ENCODE data around the gene EIF3I. TPM values are rescaled to one million over a fixed set of nuclear protein-coding genes. Genes with fewer than 3 reads are reported as not detected.
A peak's percentile ranks its signal among the peaks of the same experiment; 100 is the strongest.

Gene EIF3I
- total RNA-seq, 2 experiments from 2014 or later: 382 to 391 TPM

GRCh38 chr1:32276032-32276782, 54.0 kb downstream of the EIF3I start:
- CTCF ChIA-PET: interaction anchor here (0.6 kb wide), 1 partner anchor 142 kb away, joined by 3 read pairs; no protein-coding TSS in a partner anchor
- H3K27ac Mint-ChIP-seq: peak overlapping the region; percentile 51
- H3K9me3 Mint-ChIP-seq: no peaks in the 10 kb centered on the region
- intact Hi-C loops (cut with micrococcal nuclease): no loop called here
- H3K36me3 Mint-ChIP-seq (ENCODE audit: low read depth): peaks cover 36% of the 10 kb centered on the region
- H3K4me1 Mint-ChIP-seq (ENCODE audit: low read depth): peaks cover 51% of the 10 kb centered on the region
- no peak for DNase-seq
- no peak overlapping the region for H3K4me3 Mint-ChIP-seq
- no peaks in the 10 kb centered on the region for H3K27me3 Mint-ChIP-seq (ENCODE audit: low read depth)

Other genes starting within 250 kb of the EIF3I start
- gene KHDRBS1, start 208.5 kb upstream of the EIF3I start, total RNA-seq: 100 to 1,000 TPM; 189 to 198 TPM
- gene TMEM39B, start 149.5 kb upstream of the EIF3I start, total RNA-seq: 10 to 100 TPM; 17.2 to 17.6 TPM
- gene KPNA6, start 114.4 kb upstream of the EIF3I start, total RNA-seq: 10 to 100 TPM; 74.5 to 75.0 TPM
- gene TXLNA, start 42.7 kb upstream of the EIF3I start, total RNA-seq: 10 to 100 TPM; 84.3 to 86.2 TPM
- 10 to 100 TPM; 13.1 to 14.8 TPM for gene CCDC28B, start 21.8 kb upstream of the EIF3I start, total RNA-seq
- 1 to 10 TPM; 4.8 to 5.9 TPM for gene IQCC, start 16.7 kb upstream of the EIF3I start, total RNA-seq
- gene DCDC2B, start 13.3 kb upstream of the EIF3I start, total RNA-seq: not detected
- 1 to 10 TPM; 5.1 to 6.4 TPM for gene TMEM234, start 54 bp upstream of the EIF3I start, total RNA-seq
- under 1 TPM; 0.38 to 0.42 TPM for gene FAM167B, start 24.8 kb downstream of the EIF3I start, total RNA-seq
- gene LCK, start 28.9 kb downstream of the EIF3I start, total RNA-seq: 100 to 1,000 TPM; 156 to 164 TPM
- gene HDAC1, start 69.7 kb downstream of the EIF3I start, total RNA-seq: 100 to 1,000 TPM; 111 to 120 TPM
- gene MARCKSL1, start 113.8 kb downstream of the EIF3I start, total RNA-seq: 10 to 100 TPM; 14.4 to 15.9 TPM
- 1 to 10 TPM; 2.1 to 3.4 TPM for gene FAM229A, start 140.1 kb downstream of the EIF3I start, total RNA-seq
- gene TSSK3, start 140.1 kb downstream of the EIF3I start, total RNA-seq: 1 to 10 TPM in 1 of 2 experiments, under 1 TPM in 1; 0.84 to 1.9 TPM
- gene BSDC1, start 172.0 kb downstream of the EIF3I start, total RNA-seq: 10 to 100 TPM; 35.2 to 38.3 TPM
- not detected for gene ZBTB8B, start 242.7 kb downstream of the EIF3I start, total RNA-seq

All from activated naive CD4-positive, alpha-beta T cell treated with anti-CD3 and anti-CD28 coated beads for 36 hours (primary cell).